H1 (cell line): Measurements from ENCODE around the gene RPS6KA2.

Experiments
- FOSL1 ChIP-seq: IDR thresholded peaks from 2 replicates; pipeline ENCODE4 v1.6.1; 2011; ENCODE audit warnings: mild to moderate bottlenecking, low read depth, low read length, moderate library complexity; ENCODE audit not compliant: insufficient read depth
- TEAD4 ChIP-seq: IDR thresholded peaks from 2 replicates; pipeline ENCODE4 v1.6.1; 2012; ENCODE audit warnings: low read depth, low read length, inconsistent platforms, mixed read lengths

GRCh38 chr6:166552600-166552999 lies 74.5 kb downstream of the RPS6KA2 start:
- TF ChIP-seq TEAD4: no peak
- TF ChIP-seq FOSL1: no peak
